GM12878 (cell line): ENCODE results near the gene CR2. TPM values are rescaled to one million over a fixed set of nuclear protein-coding genes. Genes with fewer than 3 reads are reported as not detected.

Source experiments
- ATAC-seq: fragments of 200-7000 bp; cut with Tn5 transposase; 3 replicates; pipeline ENCODE4 v1.9.1; 2020; ENCODE audit warnings: mild to moderate bottlenecking, moderate library complexity
- BruUV-seq: library from RNA; stranded (reverse); fragments of 400-500 nt; replicated peaks from 2 replicates; lab custom pipeline; 2021; lab: Mats Ljungman, UMichigan
- CTCF ChIA-PET: fragments of 300-600 bp; sonication (Branson Sonifier 250); formaldehyde crosslinking; extraction: SDS; loops from one replicate; lab custom pipeline; 2021; ENCODE audit warnings: inconsistent platforms; lab: Yijun Ruan, JAX
- POLR2A ChIA-PET: fragments of 350-600 bp; formaldehyde crosslinking; extraction: SDS; loops from one replicate; lab custom pipeline; 2021; ENCODE audit warnings: inconsistent platforms; lab: Charles Lee
- RAD21 ChIA-PET: fragments of 300-600 bp; sonication (Branson Sonifier 250); formaldehyde crosslinking; loops from one replicate; lab custom pipeline; 2023; ENCODE audit warnings: antibody characterized with exemption; ENCODE audit not compliant: unreplicated experiment; lab: Charles Lee
- SMC1A ChIA-PET: fragments of 300-600 bp; sonication (Branson Sonifier 250); formaldehyde crosslinking; loops from one replicate; lab custom pipeline; 2023; ENCODE audit not compliant: unreplicated experiment, uncharacterized antibody; lab: Charles Lee
- DNase-seq: peaks from one replicate; pipeline ENCODE4 v3.0.0-alpha.2; 2011; ENCODE audit warnings: low read depth, low spot score
- FAIRE-seq: peaks from 3 replicates; lab custom pipeline; 2011; peaks lifted over from hg19 to GRCh38; lab: Jason Lieb, UNC
- H2AFZ ChIP-seq: 2 replicates; pipeline ENCODE4 v1.6.0; 2011; ENCODE audit warnings: low read depth, low read length, control low read depth; ENCODE audit not compliant: control insufficient read depth
- H3K27ac ChIP-seq: 2 replicates; pipeline ENCODE4 v1.5.1; 2011; ENCODE audit warnings: control low read depth; ENCODE audit not compliant: control insufficient read depth, insufficient read depth
- H3K27me3 ChIP-seq, 2 experiments: replicated peaks in 1 of 2; 2 replicates each; pipeline versions ENCODE4 v1.6.0 to v1.6.1; 2011; ENCODE audit warnings: low read length in 1 of 2; ENCODE audit not compliant: control insufficient read depth in 2 of 2, insufficient read depth in 2 of 2
- H3K36me3 ChIP-seq, 2 experiments: 2 replicates each; pipeline ENCODE4 v1.5.1; 2011; ENCODE audit warnings: low read length in 1 of 2; ENCODE audit not compliant: control insufficient read depth in 2 of 2, insufficient read depth in 2 of 2
- H3K4me1 ChIP-seq: 2 replicates; pipeline ENCODE4 v1.6.1; 2011; ENCODE audit warnings: mild to moderate bottlenecking, low read length, moderate library complexity, mixed read lengths; ENCODE audit not compliant: control insufficient read depth, insufficient read depth
- H3K4me2 ChIP-seq: 2 replicates; pipeline ENCODE4 v1.6.0; 2011; ENCODE audit warnings: control low read depth; ENCODE audit not compliant: control insufficient read depth, insufficient read depth
- H3K4me3 ChIP-seq: fragments of 200-600 bp; sonication (generic); 2 replicates; pipeline ENCODE4 v1.5.1; 2016
- H3K79me2 ChIP-seq: 2 replicates; pipeline ENCODE4 v1.6.0; 2011; ENCODE audit warnings: low read length; ENCODE audit not compliant: control insufficient read depth, insufficient read depth
- H3K9ac ChIP-seq: 2 replicates; pipeline ENCODE4 v1.8.0; 2011; ENCODE audit warnings: low read length, control low read depth, mixed read lengths; ENCODE audit not compliant: control insufficient read depth, insufficient read depth
- H3K9me3 ChIP-seq: replicated peaks from 3 replicates; pipeline ENCODE4 v1.5.1; 2011; ENCODE audit warnings: mild to moderate bottlenecking, low read length; ENCODE audit not compliant: control insufficient read depth, insufficient read depth
- H4K20me1 ChIP-seq: 2 replicates; pipeline ENCODE4 v1.6.0; 2011; ENCODE audit not compliant: control insufficient read depth, insufficient read depth
- ATF2 ChIP-seq: IDR thresholded peaks from 2 replicates; pipeline ENCODE4 v1.6.1; 2012; ENCODE audit warnings: low read length, inconsistent platforms
- BRCA1 ChIP-seq: IDR thresholded peaks from 2 replicates; pipeline ENCODE4 v1.6.1; 2011; ENCODE audit warnings: low read depth, low read length, improper control_type of control experiment
- ELK1 ChIP-seq: IDR thresholded peaks from 2 replicates; pipeline ENCODE4 v1.6.1; 2012; ENCODE audit warnings: low read depth, low read length, improper control_type of control experiment
- IRF4 ChIP-seq: IDR thresholded peaks from 2 replicates; pipeline ENCODE4 v1.6.1; 2011; ENCODE audit warnings: low read depth, low read length
- JUND ChIP-seq: IDR thresholded peaks from 2 replicates; pipeline ENCODE4 v1.6.1; 2012; ENCODE audit warnings: low read depth, mild to moderate bottlenecking, low read length, improper control_type of control experiment, moderate library complexity
- KDM1A ChIP-seq: fragments of 200-600 bp; sonication (generic); IDR thresholded peaks from 2 replicates; pipeline ENCODE4 v1.6.1; 2016; ENCODE audit warnings: borderline replicate concordance
- LARP7 ChIP-seq: fragments of 450-650 bp; IDR thresholded peaks from 2 replicates; pipeline ENCODE4 v1.6.1; 2017; ENCODE audit warnings: mild to moderate bottlenecking
- PML ChIP-seq: IDR thresholded peaks from 2 replicates; pipeline ENCODE4 v1.6.1; 2012; ENCODE audit warnings: low read length, inconsistent platforms
- PRDM15 ChIP-seq: fragments of 450-650 bp; formaldehyde crosslinking; IDR thresholded peaks from 2 replicates; pipeline ENCODE4 v1.4.0; 2020; ENCODE audit warnings: mild to moderate bottlenecking, moderate library complexity
- RELB ChIP-seq: fragments of 450-650 bp; IDR thresholded peaks from 2 replicates; pipeline ENCODE4 v1.6.1; 2017; ENCODE audit warnings: low read depth, mild to moderate bottlenecking, moderate library complexity
- TARDBP ChIP-seq: IDR thresholded peaks from 2 replicates; pipeline ENCODE4 v1.6.1; 2016; ENCODE audit warnings: borderline replicate concordance
- YY1 ChIP-seq: IDR thresholded peaks from 2 replicates; pipeline ENCODE4 v1.6.1; 2011; ENCODE audit warnings: low read depth, mild to moderate bottlenecking, low read length
- ZZZ3 ChIP-seq: IDR thresholded peaks from 2 replicates; pipeline ENCODE4 v1.6.1; 2011; ENCODE audit warnings: low read depth; ENCODE audit not compliant: control insufficient read depth, insufficient read length
- WGBS: methylation state at CpG from one replicate; pipeline ENCODE4 v1.1.6; 2016; ENCODE audit warnings: low lambda C conversion rate; ENCODE audit not compliant: insufficient replicate concordance, insufficient coverage; ENCODE audit errors: missing lambda C conversion rate; 5-methylcytosine and 5-hydroxymethylcytosine counted together
- in situ Hi-C: fragments of 300-500 bp; cut with MboI; formaldehyde crosslinking; loops from 9 replicates; pipeline ENCODE4 v1.14.3; 2018; ENCODE audit warnings: mixed read lengths
- intact Hi-C: fragments of 100-400 bp; cut with micrococcal nuclease; formaldehyde crosslinking; loops from one replicate; pipeline ENCODE4 v1.14.2; 2022; ENCODE audit not compliant: unreplicated experiment
- polyA plus RNA-seq, 11 experiments: library from polyadenylated mRNA; depleted of rRNA in 4 of 11; unstranded in 6 of 11; stranded (reverse) in 5 of 11; fragments of >200 nt; fragmentation: Nextera tagmentation in 4 of 11; fragmentation: Illumina TruSeq in 1 of 11; extraction: Ambion mirVana in 4 of 11; extraction: Trizol in 1 of 11; gene quantifications; 1 replicate in 1 of 11; 2 replicates in 10 of 11; pipeline versions ENCODE4 v1.2.1 to v1.2.3, GENCODE V29; 2011 to 2016; ENCODE audit warnings: inconsistent platforms in 2 of 11, missing spikeins in 2 of 11, low read depth in 1 of 11
- total RNA-seq, 4 experiments: library from RNA; depleted of rRNA in 3 of 4; stranded (reverse); fragments of >200 nt in 3 of 4; fragmentation: Illumina TruSeq in 1 of 4; extraction: Trizol in 1 of 4; gene quantifications; 2 replicates each; pipeline versions ENCODE4 v1.2.1 to v1.2.3, GENCODE V29; 2013 to 2021

The CR2 gene
- total and polyA plus RNA-seq, 10 of the 15 experiments (the other 5 are each of a cell fraction or from before 2014, with no cell fraction given): 2.2 to 72.8 (median 50.6) TPM

- Histone ChIP-seq H3K79me2 (no peaks in the 10 kb centered on the region), H2AFZ (peak overlapping the region; percentile 5; the same call in 1 of the 2 replicates), H3K9me3 (no peaks in the 10 kb centered on the region), H3K36me3 (no peaks in the 10 kb centered on the region), H3K27me3 (no peaks in the 10 kb centered on the region), H3K4me1 (peaks cover 8% of the 10 kb centered on the region; the same call in 1 of the 2 replicates), H3K4me3 (peak overlapping the region; percentile 16; the same call in 1 of the 2 replicates), H4K20me1 (no peaks in the 10 kb centered on the region), H3K4me2 (peak overlapping the region; percentile 3), H3K9ac (no peak overlapping the region), H3K27ac (no peak overlapping the region)
- ChIA-PET CTCF (interaction anchor here (0.6 to 1.6 kb wide), 3 partner anchors 9 to 40 kb away, joined by 4 read pairs; partner anchors contain the start of gene CR2), SMC1A (interaction anchor here (1.5 to 1.8 kb wide), 3 partner anchors 11 to 48 kb away, joined by 3 to 10 read pairs (median 5); no protein-coding TSS in a partner anchor), RAD21 (interaction anchor here (1.2 kb wide), 3 partner anchors 15 to 55 kb away, joined by 4 to 7 read pairs (median 4); no protein-coding TSS in a partner anchor), POLR2A (no interaction called here)
- intact Hi-C loops: no loop called here
- in situ Hi-C loops: no loop called here
- no TSS peak for BruUV-seq
- DNase-seq: no peak
- ATAC-seq: peak; percentile 76
- WGBS: under 1% methylated on average over 5 of the region's 5 CpGs
- FAIRE-seq: no peak
- TF ChIP-seq RELB (peak; percentile 68), YY1 (no peak), ELK1 (no peak), LARP7 (no peak), BRCA1 (no peak), JUND (no peak), PRDM15 (CRISPR knock-in tag) (no peak), PML (peak; percentile 23; the same call in 1 of the 2 replicates), IRF4 (no peak), KDM1A (no peak), TARDBP (no peak), ZZZ3 (no peak), ATF2 (no peak)
Observed at GRCh38 chr1:207444514-207445217, 9.5 kb upstream of the CR2 start.
